ENCODE results near the gene TSC1.

DNA sequence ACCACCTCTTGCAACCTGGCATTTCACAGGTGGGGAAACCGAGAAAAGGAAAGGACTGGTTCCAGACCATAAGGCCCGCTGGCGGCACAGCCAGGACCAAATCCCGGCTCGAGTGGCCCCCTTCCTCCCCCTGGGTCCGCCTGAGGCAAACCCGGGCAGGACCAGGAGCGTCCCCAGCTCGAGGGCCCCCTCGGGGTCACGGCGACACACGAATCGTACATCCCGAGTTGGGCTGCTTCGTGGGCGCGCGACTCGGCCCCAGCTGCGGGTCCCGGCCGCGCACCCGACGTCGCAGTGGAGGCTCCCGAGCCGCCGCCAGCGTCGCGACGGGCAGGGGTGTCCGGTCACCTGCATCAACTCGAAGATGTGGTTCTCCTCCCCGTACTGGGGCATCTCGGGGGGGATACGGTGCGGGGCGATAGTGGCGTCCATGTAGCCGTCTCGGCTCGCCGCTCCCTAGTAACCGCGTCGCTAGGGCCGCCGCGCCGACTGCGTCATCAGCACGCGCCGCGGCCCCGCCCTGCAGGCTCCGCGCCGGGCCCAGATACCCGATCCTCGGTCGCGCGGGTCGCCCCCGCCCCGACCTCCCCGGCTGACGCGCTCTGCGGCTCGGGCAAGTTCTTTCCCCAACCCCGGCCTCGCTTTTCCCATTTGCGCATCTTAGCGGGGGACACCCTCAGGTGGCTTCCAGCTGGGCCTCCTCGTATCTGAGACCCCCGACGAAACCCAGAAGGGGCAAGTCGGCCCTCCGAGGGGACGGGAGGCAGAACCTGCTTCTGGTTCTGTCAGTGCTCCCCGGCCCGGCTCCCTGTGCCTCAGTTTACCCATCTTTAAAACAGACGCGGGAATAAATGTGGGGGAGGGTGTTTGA is 66.4 kb downstream of the TSC1 start, which contains the start of gene AK8:
- TF ChIP-seq, protein P1, sequence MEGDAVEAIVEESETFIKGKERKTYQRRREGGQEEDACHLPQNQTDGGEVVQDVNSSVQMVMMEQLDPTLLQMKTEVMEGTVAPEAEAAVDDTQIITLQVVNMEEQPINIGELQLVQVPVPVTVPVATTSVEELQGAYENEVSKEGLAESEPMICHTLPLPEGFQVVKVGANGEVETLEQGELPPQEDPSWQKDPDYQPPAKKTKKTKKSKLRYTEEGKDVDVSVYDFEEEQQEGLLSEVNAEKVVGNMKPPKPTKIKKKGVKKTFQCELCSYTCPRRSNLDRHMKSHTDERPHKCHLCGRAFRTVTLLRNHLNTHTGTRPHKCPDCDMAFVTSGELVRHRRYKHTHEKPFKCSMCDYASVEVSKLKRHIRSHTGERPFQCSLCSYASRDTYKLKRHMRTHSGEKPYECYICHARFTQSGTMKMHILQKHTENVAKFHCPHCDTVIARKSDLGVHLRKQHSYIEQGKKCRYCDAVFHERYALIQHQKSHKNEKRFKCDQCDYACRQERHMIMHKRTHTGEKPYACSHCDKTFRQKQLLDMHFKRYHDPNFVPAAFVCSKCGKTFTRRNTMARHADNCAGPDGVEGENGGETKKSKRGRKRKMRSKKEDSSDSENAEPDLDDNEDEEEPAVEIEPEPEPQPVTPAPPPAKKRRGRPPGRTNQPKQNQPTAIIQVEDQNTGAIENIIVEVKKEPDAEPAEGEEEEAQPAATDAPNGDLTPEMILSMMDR (IDR thresholded peaks at IDR 0.05): no peak
- TF ChIP-seq EZH2phosphoT487 (IDR thresholded peaks at IDR 0.05) (peak; percentile 20), EZH2 (IDR thresholded peaks at IDR 0.05) (peak; percentile 52)

Measured in neural progenitor cell (in vitro differentiated cells).